GM21737 (cell line): ENCODE results near the gene KRTAP5-6.

Source experiments
- ATAC-seq: cut with Tn5 transposase; IDR thresholded peaks from one replicate; pipeline ENCODE4 v1.9.1; 2021; ENCODE audit warnings: mild to moderate bottlenecking, moderate library complexity; ENCODE audit not compliant: unreplicated experiment

Gene KRTAP5-6

DNA sequence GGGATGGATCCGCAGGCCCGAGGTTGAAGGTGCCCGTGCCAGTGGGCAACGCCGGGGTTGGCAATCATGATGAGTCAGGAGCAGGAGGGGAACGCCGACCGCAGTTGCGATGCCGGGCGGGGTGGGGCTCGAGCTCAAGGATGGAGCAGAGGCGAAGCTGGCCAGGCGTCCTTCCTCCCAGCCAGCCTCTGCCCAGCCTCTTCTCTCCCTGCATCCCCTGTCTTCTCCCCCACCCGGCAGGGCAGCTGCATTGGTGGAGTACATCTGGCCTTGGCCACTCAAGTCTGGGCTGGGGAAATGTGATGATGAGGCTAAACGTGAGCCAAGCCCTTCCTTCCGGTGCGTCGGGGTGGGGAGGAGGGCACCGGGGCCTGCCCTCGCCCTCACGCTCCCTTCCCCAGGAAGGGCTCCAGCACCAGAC is 49.5 kb downstream of the KRTAP5-6 start:
- no peak for ATAC-seq

DNA sequence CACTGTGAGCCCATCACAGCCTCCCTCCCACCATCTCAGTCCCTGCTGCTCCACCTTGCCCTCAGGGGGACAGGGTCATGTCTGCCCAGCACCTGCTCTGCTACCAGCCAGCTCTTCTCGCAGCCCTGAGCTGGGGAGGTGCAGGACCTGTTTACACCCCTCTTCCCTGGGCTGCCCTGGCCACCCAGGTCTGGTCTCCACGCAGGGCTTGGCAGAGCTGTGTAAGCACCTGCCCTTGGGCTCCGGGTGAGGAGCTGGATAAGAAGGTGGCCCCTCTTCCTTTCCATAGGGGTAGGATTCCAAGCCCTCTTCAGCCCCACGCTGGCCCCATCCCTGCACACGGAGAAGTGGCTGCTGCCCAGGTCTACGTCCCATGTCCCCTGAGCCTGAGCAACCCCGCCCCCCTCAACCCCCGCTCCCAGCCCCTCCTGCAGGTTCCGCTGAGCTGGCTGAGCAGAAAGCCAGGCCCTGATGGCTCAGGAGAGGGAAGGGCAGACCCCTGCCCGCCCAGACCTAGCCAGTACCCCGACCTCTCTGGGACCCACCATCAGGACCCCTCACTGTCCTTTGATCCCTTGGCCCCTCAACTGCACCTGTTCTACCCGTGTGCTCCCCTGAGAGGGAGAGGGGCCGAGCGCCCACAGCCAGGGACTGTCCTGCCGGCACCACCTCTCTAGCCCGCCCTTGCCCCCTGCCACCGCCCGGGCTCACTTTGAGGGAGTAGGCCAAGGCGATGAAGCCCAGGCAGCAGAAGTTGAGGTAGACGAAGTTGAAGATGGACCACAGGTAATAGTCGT is 50.2 kb downstream of the KRTAP5-6 start:
- ATAC-seq: no peak
